Nephron progenitor cell (in vitro differentiated cells): ENCODE results near the gene CAMTA1.
A peak's percentile ranks its signal among the peaks of the same experiment; 100 is the strongest.
"Not testable (repeated sequence)": the region's sequence is repeated elsewhere in the genome, so short reads cannot be mapped to it uniquely, and the experiment has no call there.

Experiments
- DNase-seq: peaks from one replicate; pipeline ENCODE4 v3.0.0; 2021
- H3K27ac Mint-ChIP-seq: 2 replicates; pipeline ENCODE4 v1.8.0; 2021; ENCODE audit warnings: mild to moderate bottlenecking, moderate library complexity, mixed read lengths
- H3K27me3 Mint-ChIP-seq: 2 replicates; pipeline ENCODE4 v1.8.0; 2021; ENCODE audit warnings: mild to moderate bottlenecking, low read depth, mixed read lengths; ENCODE audit not compliant: poor library complexity
- H3K36me3 Mint-ChIP-seq: 2 replicates; pipeline ENCODE4 v1.8.0; 2021; ENCODE audit warnings: low read depth, mixed read lengths
- H3K4me1 Mint-ChIP-seq: 2 replicates; pipeline ENCODE4 v1.8.0; 2021; ENCODE audit warnings: mixed read lengths
- H3K4me3 Mint-ChIP-seq: 2 replicates; pipeline ENCODE4 v1.8.0; 2021; ENCODE audit warnings: mild to moderate bottlenecking, moderate library complexity, mixed read lengths
- H3K9me3 Mint-ChIP-seq: 2 replicates; pipeline ENCODE4 v1.8.0; 2021; ENCODE audit warnings: mild to moderate bottlenecking, moderate library complexity, mixed read lengths
- TF ChIP-seq, protein P1 (sequence below): fragments of 200-600 bp; sonication (generic); IDR thresholded peaks from 2 replicates; pipeline ENCODE4 v1.5.0; 2021; ENCODE audit warnings: antibody characterized with exemption

The CAMTA1 gene

DNA sequence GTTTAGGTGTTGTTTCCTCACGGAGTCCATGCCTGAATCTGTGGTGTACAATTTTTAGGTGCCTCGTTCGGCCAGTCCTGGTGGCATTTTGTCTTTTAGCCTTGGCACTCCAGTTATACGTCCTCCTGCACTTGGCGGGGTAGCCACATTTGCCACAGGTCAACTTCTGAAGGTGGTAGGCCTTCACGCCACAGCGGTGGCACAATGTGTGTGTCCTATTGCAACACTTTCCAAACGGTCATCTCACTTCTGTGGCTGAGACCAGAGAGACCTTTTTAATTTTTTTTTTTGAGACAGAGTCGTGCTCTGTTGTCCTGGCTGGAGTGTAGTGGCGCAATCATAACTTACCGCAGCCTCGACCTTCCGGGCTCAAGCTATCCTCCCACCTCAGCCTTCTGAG lies 49.1 kb downstream of the CAMTA1 start:
- Mint-ChIP-seq H3K9me3 (peaks cover under 1% of the 10 kb centered on the region), H3K4me3 (no peak overlapping the region)
- TF ChIP-seq, protein P1, sequence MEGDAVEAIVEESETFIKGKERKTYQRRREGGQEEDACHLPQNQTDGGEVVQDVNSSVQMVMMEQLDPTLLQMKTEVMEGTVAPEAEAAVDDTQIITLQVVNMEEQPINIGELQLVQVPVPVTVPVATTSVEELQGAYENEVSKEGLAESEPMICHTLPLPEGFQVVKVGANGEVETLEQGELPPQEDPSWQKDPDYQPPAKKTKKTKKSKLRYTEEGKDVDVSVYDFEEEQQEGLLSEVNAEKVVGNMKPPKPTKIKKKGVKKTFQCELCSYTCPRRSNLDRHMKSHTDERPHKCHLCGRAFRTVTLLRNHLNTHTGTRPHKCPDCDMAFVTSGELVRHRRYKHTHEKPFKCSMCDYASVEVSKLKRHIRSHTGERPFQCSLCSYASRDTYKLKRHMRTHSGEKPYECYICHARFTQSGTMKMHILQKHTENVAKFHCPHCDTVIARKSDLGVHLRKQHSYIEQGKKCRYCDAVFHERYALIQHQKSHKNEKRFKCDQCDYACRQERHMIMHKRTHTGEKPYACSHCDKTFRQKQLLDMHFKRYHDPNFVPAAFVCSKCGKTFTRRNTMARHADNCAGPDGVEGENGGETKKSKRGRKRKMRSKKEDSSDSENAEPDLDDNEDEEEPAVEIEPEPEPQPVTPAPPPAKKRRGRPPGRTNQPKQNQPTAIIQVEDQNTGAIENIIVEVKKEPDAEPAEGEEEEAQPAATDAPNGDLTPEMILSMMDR = no peak

GRCh38 chr1:6835139-6835538 lies 49.9 kb downstream of the CAMTA1 start:
- Mint-ChIP-seq H3K4me1 (peaks cover 9% of the 10 kb centered on the region), H3K36me3 (peaks cover 46% of the 10 kb centered on the region), H3K27me3 (no peaks in the 10 kb centered on the region), H3K27ac (peak overlapping the region; percentile 85), H3K9me3 (peaks cover 4% of the 10 kb centered on the region), H3K4me3 (no peak overlapping the region)
- DNase-seq = no peak
- TF ChIP-seq, protein P1 = no peak

More for the DNA sequence above, 49.1 kb downstream of the CAMTA1 start:
- peaks cover 9% of the 10 kb centered on the region for H3K4me1 Mint-ChIP-seq
- DNase-seq = no peak
- no peak overlapping the region for H3K27ac Mint-ChIP-seq
- no peaks in the 10 kb centered on the region for H3K27me3 Mint-ChIP-seq
- peaks cover 46% of the 10 kb centered on the region for H3K36me3 Mint-ChIP-seq

DNA sequence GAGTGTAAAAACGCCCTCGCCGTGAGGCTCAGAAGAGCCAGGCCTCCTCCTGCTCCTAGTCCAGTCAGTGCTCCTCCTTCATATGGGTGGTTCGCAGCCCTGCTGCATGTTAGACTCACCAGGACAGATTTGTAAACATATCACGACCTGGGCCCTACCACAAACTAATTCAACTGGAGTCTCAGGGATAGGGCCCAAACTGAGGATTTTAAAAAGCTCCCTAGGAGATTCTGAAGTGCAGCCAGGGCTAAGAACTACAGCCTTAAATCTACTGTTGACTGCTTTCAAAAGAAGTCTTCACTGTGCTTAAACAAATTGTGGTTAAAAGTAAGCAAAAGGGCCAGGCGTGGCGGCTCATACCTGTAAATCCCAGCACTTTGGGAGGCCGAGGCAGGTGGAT lies 57.0 kb downstream of the CAMTA1 start:
- Mint-ChIP-seq H3K4me3 (no peak overlapping the region), H3K4me1 (no peaks in the 10 kb centered on the region), H3K36me3 (peaks cover 86% of the 10 kb centered on the region), H3K9me3 (peaks cover 31% of the 10 kb centered on the region), H3K27ac (peak overlapping the region; percentile 60), H3K27me3 (peaks cover 2% of the 10 kb centered on the region)
- TF ChIP-seq, protein P1 = no peak
- no peak for DNase-seq

GRCh38 chr1:6845786-6846185 lies 60.5 kb downstream of the CAMTA1 start:
- peaks cover 27% of the 10 kb centered on the region for H3K9me3 Mint-ChIP-seq
- DNase-seq = not testable (repeated sequence)

GRCh38 chr1:6848816-6849215 lies 63.6 kb downstream of the CAMTA1 start:
- peaks cover 40% of the 10 kb centered on the region for H3K9me3 Mint-ChIP-seq
- no peaks in the 10 kb centered on the region for H3K4me1 Mint-ChIP-seq
- peaks cover 90% of the 10 kb centered on the region for H3K36me3 Mint-ChIP-seq
- DNase-seq = no peak
- TF ChIP-seq, protein P1 = no peak
- no peak overlapping the region for H3K4me3 Mint-ChIP-seq
- no peak overlapping the region for H3K27ac Mint-ChIP-seq
- no peaks in the 10 kb centered on the region for H3K27me3 Mint-ChIP-seq

More at GRCh38 chr1:6845786-6846185, 60.5 kb downstream of the CAMTA1 start:
- not testable (repeated sequence) for H3K27ac Mint-ChIP-seq, H3K4me3 Mint-ChIP-seq, H3K4me1 Mint-ChIP-seq, H3K27me3 Mint-ChIP-seq
- peaks cover 86% of the 10 kb centered on the region for H3K36me3 Mint-ChIP-seq

DNA sequence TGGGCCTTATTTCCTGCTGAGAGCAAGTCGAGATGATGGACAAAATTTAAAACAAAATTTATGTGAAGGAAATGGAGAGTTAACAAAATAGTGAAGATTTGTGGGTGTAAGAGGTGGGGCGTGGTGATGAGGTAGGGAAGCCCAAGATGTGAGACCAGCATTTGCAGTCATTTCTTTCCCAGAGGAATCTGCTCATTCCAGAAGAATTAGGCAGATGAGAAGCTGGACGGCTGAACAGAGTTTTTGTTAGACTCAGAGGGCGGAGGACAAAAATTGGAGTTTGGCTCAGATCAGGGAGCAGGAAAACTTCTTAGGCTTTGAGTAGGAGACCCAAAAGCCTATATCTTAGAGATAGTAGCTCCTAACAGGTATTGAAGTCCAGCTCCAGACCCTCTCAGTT lies 65.3 kb downstream of the CAMTA1 start:
- no peak overlapping the region for H3K4me3 Mint-ChIP-seq
- DNase-seq = no peak
- TF ChIP-seq, protein P1 = no peak
- no peaks in the 10 kb centered on the region for H3K4me1 Mint-ChIP-seq
- peaks cover 38% of the 10 kb centered on the region for H3K9me3 Mint-ChIP-seq
- H3K27ac Mint-ChIP-seq = no peak overlapping the region
- peaks cover 90% of the 10 kb centered on the region for H3K36me3 Mint-ChIP-seq
- H3K27me3 Mint-ChIP-seq = no peaks in the 10 kb centered on the region
